Airway epithelial cell (primary cell): ENCODE data around the gene RAB6A. TPM values are rescaled to one million over a fixed set of nuclear protein-coding genes. Genes with fewer than 3 reads are reported as not detected.

Source experiments
- total RNA-seq: library from RNA; depleted of rRNA; stranded (reverse); fragments of >200 nt; gene quantifications from 2 replicates; pipeline ENCODE4 v1.2.3, GENCODE V29; 2015

The RAB6A gene
- 133 and 235 TPM in 2 replicates for total RNA-seq

GRCh38 chr11:73760679-73761402, at the start of gene RAB6A:
Gene RAB6A (minus strand): TSS chr11:73761074. CDS start chr11:73760635, 439 bp downstream.

GRCh38 chr11:73787643-73788558, 27.0 kb upstream of the RAB6A start, which contains the start of gene MRPL48:
Gene MRPL48 (plus strand): TSS chr11:73787874. CDS start chr11:73787972, 98 bp downstream.

GRCh38 chr11:73645972-73646631, 114.8 kb downstream of the RAB6A start, which contains the start of gene PLEKHB1:
Gene PLEKHB1 (plus strand): TSS chr11:73646581. CDS start chr11:73646609, 28 bp downstream.

Other genes with a start within 250 kb of the RAB6A start
- gene FAM168A, start 163.0 kb downstream of the RAB6A start, total RNA-seq = 13.6 and 18.5 TPM in 2 replicates
- gene PLEKHB1, start 114.5 kb downstream of the RAB6A start, total RNA-seq = not detected in 2 replicates
- 60.4 and 64.1 TPM in 2 replicates for gene MRPL48, start 26.8 kb upstream of the RAB6A start, total RNA-seq
- 107 and 124 TPM in 2 replicates for gene COA4, start 115.8 kb upstream of the RAB6A start, total RNA-seq
- 10.9 and 16.5 TPM in 2 replicates for gene PAAF1, start 115.9 kb upstream of the RAB6A start, total RNA-seq
- gene DNAJB13, start 190.0 kb upstream of the RAB6A start, total RNA-seq = 0.14 and 0.28 TPM in 2 replicates
- 36.2 and 39.6 TPM in 2 replicates for gene UCP2, start 221.8 kb upstream of the RAB6A start, total RNA-seq
- gene UCP3, start 248.0 kb upstream of the RAB6A start, total RNA-seq = not detected in 2 replicates